GM18867 (cell line): ENCODE measurements around the gene PON1.

Experiments used
- ATAC-seq: cut with Tn5 transposase; IDR thresholded peaks from one replicate; pipeline ENCODE4 v1.9.1; 2021; ENCODE audit warnings: mild to moderate bottlenecking, moderate library complexity; ENCODE audit not compliant: unreplicated experiment

PON1 gene

DNA sequence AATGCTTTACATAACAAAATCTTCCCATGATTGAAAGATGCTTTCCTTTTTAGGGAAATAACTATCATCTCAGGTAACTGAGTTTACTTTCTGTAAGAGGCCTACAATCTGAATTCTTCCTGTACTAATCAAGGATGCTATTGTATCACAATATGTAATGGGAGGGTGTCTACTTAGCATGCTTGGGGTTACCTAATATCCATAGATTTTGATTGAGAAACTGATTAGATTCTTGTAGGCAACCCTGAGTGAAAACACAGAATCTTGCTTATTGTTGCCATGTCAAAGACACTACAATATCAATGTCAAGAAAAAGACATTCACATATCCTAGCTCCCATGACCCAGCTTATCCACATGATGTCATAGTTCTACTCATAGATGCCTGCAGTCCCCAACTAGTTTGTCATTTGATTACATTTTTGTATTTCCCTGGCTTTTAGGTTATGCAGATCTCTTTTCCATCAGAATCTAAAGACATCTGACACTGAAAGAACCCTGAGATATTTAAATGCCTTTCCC lies 62.4 kb downstream of the PON1 start:
- ATAC-seq, result no peak

DNA sequence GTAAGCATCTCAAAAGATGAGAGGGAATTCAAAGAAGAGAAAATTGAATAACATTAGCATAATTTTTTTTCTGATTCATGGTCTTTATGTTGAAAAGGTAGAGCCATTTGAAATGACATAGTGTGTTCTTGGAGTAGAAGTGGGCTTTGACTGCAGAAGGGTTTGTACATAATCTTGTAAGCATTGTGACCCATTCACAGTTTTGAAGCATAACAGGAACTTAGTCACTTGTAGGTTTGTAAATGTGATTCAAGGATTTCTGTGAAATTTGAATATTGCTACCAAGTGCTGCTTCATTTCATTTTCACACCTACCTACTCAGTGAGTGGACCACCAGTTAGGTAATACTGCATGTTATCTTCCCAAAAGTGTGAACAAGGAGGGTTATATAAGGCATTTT lies 68.6 kb downstream of the PON1 start:
- ATAC-seq, result no peak

DNA sequence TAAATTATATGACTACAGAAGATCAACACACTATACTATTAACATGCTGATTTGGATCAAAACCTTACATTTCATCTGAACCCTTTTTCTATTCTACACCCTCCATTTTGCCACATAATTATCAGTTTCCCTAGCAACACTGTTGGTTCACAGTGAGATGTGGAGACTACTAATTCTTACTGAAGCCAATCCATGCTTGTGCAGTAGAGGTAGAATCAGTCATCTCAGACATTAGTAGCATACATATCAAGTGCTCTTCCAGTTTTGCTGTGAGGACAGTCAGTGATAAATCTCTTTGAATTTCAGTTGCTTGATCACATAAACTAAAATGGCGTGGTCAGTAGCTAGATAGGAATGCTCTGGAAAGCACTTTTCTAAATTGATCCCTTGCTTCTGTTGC lies 70.3 kb downstream of the PON1 start:
- ATAC-seq, result no peak

DNA sequence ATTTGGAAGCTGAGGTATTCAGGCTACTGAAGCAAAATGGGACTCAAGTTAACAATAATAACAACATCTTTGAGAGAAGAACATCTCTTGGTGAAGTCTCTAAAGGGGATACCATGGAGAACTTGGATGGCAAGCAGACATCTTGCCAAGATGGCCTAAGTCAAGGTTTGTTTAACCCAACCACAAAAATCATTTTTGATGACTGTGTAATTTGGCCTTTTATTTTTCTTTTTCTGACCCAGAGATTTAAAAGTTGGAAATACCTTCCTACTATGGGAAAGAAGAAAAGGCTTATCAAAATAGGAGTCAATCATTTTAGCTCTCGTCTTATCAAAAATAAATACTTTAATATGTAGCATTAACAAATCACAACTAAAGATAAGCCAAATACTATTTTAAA lies 72.4 kb downstream of the PON1 start:
- ATAC-seq, result no peak

DNA sequence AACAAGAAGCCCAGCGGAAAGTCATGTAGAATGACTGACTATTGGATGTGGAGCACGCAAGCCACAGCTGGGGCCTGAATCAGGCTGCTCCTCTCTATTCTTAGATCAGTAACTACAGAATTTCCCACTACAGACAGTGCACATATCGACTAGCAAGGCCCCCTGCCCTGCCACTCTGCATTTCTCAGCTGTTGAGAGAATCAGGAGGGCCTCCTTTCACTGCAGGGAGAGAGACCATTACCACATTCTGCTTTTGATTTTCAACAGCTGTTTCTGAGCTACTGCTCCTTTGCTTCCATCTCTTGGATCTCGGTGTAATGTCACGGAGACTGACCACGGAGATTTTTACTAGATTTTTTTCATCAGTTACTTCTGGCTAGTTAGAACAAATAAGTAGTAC lies 73.8 kb downstream of the PON1 start:
- no peak for ATAC-seq
